ENCODE results near the gene KY. TPM values are rescaled to one million over a fixed set of nuclear protein-coding genes. Genes with fewer than 3 reads are reported as not detected.

The KY gene
- total RNA-seq, 4 donors from 2014 or later = 0.20 to 2.2 (median 1.5) TPM; not detected in 1

DNA sequence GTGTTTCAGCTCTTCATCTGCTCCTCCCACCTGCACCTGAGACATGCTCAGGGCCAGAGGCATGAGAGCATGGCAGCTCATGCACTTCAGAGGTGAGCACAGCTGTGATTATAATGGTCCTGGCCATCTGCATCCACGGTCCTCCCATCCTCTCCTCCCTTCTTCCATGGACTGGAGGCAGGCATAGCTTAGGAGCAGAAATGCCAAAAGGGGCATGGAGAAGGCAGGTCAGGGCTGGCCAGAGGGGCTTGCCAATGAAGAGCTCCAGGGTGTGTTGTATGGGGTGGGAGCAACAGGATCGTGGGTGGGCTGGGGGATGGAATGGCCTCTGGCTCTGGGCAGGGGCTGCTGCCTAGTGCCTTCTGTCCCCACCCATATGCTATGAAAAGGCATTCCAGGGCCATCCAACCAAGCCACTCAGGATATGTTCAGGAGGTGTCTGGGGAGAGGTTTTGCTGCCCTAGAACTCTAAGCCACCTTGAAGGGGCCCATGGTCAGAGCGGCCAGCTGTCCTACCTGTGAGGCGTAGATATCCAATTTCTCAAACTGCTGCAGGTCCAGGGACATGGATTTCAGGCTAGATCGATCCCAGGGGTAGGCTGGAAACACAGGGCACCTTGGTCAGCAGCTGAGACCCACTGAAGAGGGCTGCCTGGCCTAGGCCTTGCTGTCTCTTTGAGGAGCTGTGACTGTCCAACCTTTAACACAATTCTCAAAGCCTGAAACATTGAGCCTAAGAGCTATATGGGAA is 26.1 kb downstream of the KY start:
- H3K27ac ChIP-seq = no peak overlapping the region
- H3K36me3 ChIP-seq = no peaks in the 10 kb centered on the region
- TF ChIP-seq POLR2A (IDR thresholded peaks at IDR 0.05) (no peak), EP300 (IDR thresholded peaks at IDR 0.05) (no peak)
- TF ChIP-seq, protein P1, sequence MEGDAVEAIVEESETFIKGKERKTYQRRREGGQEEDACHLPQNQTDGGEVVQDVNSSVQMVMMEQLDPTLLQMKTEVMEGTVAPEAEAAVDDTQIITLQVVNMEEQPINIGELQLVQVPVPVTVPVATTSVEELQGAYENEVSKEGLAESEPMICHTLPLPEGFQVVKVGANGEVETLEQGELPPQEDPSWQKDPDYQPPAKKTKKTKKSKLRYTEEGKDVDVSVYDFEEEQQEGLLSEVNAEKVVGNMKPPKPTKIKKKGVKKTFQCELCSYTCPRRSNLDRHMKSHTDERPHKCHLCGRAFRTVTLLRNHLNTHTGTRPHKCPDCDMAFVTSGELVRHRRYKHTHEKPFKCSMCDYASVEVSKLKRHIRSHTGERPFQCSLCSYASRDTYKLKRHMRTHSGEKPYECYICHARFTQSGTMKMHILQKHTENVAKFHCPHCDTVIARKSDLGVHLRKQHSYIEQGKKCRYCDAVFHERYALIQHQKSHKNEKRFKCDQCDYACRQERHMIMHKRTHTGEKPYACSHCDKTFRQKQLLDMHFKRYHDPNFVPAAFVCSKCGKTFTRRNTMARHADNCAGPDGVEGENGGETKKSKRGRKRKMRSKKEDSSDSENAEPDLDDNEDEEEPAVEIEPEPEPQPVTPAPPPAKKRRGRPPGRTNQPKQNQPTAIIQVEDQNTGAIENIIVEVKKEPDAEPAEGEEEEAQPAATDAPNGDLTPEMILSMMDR (IDR thresholded peaks at IDR 0.05) = no peak
- H3K4me3 ChIP-seq = no peak overlapping the region
- 84 to 88% methylated on average over 5 of the region's 5 CpGs for WGBS, 2 donors
- no peak for DNase-seq (ENCODE audit: low spot score in 2 of 2)
- H3K4me1 ChIP-seq = no peaks in the 10 kb centered on the region
- peaks cover 0 to 4% (median under 1%) of the 10 kb centered on the region in 4 donors for H3K9me3 ChIP-seq
- no peaks in the 10 kb centered on the region for H3K27me3 ChIP-seq

DNA sequence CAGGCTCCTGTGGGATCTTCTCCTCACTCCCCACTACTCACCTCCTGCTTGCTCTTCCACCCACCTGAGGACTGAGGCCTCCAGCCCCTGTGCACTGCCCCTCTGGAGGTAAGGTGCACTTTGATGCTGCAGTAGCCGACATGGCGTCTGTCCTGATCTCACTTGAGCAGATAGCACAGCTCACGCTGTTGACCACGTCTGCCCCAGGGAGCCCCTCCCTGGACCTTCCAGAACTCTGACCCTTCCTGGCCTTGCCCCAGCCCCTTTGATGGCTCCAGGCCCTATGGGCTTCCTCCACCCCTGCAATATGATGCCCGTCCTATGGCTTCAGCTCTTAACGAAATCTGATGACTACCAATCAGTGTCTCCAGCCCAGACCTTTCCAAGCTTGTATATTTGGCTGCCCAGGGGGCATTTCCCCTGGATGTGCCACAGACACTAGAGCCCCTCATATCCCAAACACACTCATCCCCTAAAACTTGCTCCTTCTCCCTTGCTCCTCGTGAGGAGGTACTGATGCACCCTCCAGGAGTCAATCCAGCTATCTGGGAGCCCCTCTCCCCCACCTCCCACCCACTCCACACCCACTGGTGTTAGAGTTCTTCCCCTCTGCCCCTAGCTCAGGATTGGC is 27.1 kb downstream of the KY start:
- DNase-seq (ENCODE audit: low spot score in 2 of 2) = no peak
- Histone ChIP-seq H3K9me3 (no peaks in the 10 kb centered on the region), H3K4me3 (no peak overlapping the region), H3K27me3 (no peaks in the 10 kb centered on the region), H3K36me3 (no peaks in the 10 kb centered on the region), H3K27ac (no peak overlapping the region), H3K4me1 (no peaks in the 10 kb centered on the region)
- TF ChIP-seq EP300 (IDR thresholded peaks at IDR 0.05) = no peak
- TF ChIP-seq, protein P1 (IDR thresholded peaks at IDR 0.05) = no peak
- TF ChIP-seq POLR2A (IDR thresholded peaks at IDR 0.05) = no peak
- 78 to 83% methylated on average over 7 of the region's 7 CpGs for WGBS, 2 donors

DNA sequence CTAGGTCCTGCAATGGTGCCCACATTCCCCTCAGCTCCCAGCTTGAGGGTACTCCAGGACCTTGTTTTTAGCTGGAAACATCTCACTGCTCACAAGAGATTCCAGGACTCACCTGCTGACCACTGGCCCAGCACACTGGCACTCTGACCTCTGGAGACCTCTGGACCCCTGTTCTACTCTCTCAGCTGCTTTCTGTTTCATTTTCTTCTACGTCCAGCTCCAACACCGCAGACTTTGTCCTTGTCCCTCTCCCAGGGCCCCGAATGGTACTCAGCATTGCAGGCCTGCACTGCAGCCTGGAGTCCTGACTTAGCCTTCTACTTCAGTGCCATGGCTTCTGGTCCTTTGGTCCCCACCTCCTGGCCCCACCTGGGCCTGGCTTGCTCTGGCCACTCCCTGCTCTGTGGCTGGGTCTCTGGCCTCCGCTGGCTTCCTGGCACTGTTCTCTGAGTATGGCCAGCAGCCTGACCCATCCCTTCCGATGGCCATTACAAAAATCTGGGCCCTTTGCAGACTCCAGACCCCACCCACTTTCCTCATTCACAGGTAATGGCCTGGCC is 27.9 kb downstream of the KY start:
- Histone ChIP-seq H3K4me1 (no peaks in the 10 kb centered on the region), H3K4me3 (no peak overlapping the region), H3K9me3 (no peaks in the 10 kb centered on the region), H3K27ac (no peak overlapping the region), H3K36me3 (no peaks in the 10 kb centered on the region), H3K27me3 (no peaks in the 10 kb centered on the region)
- DNase-seq (ENCODE audit: low spot score in 2 of 2) = no peak
- 76 to 84% methylated on average over 5 of the region's 5 CpGs for WGBS, 2 donors
- TF ChIP-seq, protein P1 (IDR thresholded peaks at IDR 0.05) = no peak
- TF ChIP-seq POLR2A (IDR thresholded peaks at IDR 0.05) = no peak
- TF ChIP-seq EP300 (IDR thresholded peaks at IDR 0.05) = no peak

DNA sequence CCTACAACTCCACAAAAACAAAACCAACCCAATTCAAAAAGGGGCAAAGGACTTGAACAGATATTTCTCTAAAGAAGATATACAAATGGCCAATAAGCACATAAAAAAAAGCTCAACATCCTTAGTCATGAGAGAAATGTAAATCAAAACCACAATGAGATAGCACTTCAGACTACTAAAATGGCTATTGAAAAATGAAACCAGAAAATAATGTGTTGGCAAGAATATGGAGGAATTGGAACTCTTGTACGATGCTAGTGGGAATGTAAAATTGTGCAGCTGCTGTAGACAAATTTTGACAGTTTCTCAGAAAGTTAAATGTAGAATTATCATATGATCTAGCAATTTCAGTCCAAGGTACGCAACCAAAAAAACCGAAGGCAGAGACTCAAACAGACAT is 29.0 kb downstream of the KY start:
- DNase-seq (ENCODE audit: low spot score in 2 of 2) = no peak
- Histone ChIP-seq H3K4me1 (no peaks in the 10 kb centered on the region), H3K36me3 (no peaks in the 10 kb centered on the region), H3K27me3 (no peaks in the 10 kb centered on the region), H3K9me3 (no peaks in the 10 kb centered on the region), H3K27ac (no peak overlapping the region), H3K4me3 (no peak overlapping the region)
- TF ChIP-seq POLR2A (IDR thresholded peaks at IDR 0.05) (no peak), EP300 (IDR thresholded peaks at IDR 0.05) (no peak)
- TF ChIP-seq, protein P1 (IDR thresholded peaks at IDR 0.05) = no peak
- WGBS, 2 donors = 71 to 79% methylated on average over 3 of the region's 3 CpGs

Measured in tibial nerve (tissue), 4 donors.